ENCODE measurements around the gene PTPRO.

PTPRO gene

DNA sequence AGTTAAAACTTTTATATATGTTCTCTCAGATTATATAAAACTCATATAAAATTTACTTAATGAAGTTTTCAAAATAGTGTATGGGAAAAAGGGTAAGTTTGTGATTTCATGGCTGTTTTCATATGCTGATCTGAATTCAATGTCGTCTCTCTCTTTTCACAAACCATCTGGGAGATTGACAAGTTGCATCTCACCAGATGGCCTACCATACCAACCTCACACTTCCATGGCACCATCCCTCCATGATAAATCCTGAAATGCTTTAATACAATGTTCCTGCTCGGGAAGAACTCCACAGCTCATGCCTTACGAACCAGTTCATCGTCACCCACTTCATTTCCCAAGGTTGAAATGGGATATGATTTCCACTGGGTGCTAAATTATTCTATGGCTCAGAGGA lies 22.3 kb downstream of the PTPRO start:
- no peak overlapping the region for H3K4me3 ChIP-seq (ENCODE audit: low read depth, low read length)
- TF ChIP-seq, protein P1, sequence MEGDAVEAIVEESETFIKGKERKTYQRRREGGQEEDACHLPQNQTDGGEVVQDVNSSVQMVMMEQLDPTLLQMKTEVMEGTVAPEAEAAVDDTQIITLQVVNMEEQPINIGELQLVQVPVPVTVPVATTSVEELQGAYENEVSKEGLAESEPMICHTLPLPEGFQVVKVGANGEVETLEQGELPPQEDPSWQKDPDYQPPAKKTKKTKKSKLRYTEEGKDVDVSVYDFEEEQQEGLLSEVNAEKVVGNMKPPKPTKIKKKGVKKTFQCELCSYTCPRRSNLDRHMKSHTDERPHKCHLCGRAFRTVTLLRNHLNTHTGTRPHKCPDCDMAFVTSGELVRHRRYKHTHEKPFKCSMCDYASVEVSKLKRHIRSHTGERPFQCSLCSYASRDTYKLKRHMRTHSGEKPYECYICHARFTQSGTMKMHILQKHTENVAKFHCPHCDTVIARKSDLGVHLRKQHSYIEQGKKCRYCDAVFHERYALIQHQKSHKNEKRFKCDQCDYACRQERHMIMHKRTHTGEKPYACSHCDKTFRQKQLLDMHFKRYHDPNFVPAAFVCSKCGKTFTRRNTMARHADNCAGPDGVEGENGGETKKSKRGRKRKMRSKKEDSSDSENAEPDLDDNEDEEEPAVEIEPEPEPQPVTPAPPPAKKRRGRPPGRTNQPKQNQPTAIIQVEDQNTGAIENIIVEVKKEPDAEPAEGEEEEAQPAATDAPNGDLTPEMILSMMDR (IDR thresholded peaks at IDR 0.05; ENCODE audit: low read depth, low read length), result no peak

DNA sequence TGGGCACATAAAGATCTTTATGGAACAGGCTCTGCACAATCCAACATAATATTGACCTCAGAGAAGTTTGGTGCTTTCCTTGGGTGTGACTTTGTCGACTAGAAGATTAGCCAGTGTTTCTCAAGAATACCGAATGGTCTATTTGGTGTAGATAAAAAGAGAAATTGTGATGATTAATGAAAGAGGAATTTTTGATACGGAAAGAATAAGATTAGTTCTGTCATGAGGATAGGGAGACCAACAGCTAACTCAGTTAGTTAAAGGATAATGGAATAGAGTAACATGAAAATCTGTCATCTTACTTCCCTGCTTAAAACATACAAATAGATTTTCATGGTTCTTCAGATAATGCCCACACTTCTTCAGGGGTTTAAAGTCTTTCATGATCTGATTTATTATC lies 24.2 kb downstream of the PTPRO start:
- H3K4me3 ChIP-seq (ENCODE audit: low read depth, low read length), result no peak overlapping the region
- TF ChIP-seq, protein P1 (IDR thresholded peaks at IDR 0.05; ENCODE audit: low read depth, low read length), result no peak

DNA sequence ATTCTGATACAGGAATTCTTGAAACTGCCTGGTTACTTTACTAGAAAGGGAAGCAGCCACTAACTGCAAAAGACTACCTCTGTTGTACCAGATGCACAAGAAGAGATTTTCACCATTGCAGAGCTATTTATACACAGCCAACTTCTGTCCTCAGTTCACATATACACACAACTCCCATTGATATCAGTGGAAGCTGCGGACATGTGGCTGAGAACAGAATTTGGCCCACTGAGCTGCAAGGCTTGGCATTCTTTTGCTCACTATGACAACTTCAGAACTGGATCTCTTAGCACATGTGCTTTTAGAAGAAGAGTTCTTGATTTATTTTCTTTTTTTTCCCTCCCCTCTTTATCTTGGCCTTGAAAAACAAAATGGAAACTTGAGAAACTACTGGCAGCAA lies 28.3 kb downstream of the PTPRO start:
- H3K4me3 ChIP-seq (ENCODE audit: low read depth, low read length), result no peak overlapping the region
- TF ChIP-seq, protein P1 (IDR thresholded peaks at IDR 0.05; ENCODE audit: low read depth, low read length), result no peak

DNA sequence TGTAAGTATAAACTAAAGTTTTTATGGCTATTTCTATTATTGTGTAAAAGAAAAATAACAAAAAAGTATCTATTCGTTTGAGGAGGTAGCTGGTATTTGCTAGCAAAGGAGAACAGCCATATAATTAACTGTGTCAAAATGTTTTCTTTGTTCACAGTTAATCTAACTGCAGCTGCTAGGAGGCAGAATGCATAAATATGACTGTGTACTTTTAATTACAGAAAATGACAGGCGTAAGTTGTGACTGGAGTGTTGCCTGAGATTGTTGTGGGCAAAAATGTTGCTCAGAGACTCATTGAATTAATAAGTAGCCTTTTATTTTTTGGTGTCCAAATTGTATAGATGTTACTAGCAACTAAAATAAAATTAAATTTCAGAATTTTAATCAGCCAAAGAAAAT lies 33.5 kb downstream of the PTPRO start:
- H3K4me3 ChIP-seq (ENCODE audit: low read depth, low read length), result no peak overlapping the region
- TF ChIP-seq, protein P1 (IDR thresholded peaks at IDR 0.05; ENCODE audit: low read depth, low read length), result no peak

DNA sequence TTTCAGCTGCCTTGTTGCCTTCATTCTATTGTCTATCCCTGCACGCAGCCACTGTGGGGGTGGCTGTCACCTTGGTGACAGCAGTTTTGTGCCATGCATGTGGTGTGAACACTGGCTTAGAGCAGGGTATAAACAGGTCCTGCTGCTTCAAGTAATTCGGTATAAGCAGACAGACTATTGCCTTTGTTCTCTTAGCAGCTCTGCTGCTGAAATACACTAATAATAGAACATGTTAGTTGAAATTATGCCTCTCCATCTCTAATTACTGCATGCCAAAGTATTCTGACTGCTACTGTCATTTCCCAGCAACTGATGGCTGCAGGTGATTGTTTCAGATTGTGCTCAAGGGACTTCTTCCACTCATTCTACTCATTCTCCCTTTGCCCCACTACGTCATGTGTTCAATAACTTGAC lies 34.6 kb downstream of the PTPRO start:
- H3K4me3 ChIP-seq (ENCODE audit: low read depth, low read length), result no peak overlapping the region
- TF ChIP-seq, protein P1 (IDR thresholded peaks at IDR 0.05; ENCODE audit: low read depth, low read length), result no peak

DNA sequence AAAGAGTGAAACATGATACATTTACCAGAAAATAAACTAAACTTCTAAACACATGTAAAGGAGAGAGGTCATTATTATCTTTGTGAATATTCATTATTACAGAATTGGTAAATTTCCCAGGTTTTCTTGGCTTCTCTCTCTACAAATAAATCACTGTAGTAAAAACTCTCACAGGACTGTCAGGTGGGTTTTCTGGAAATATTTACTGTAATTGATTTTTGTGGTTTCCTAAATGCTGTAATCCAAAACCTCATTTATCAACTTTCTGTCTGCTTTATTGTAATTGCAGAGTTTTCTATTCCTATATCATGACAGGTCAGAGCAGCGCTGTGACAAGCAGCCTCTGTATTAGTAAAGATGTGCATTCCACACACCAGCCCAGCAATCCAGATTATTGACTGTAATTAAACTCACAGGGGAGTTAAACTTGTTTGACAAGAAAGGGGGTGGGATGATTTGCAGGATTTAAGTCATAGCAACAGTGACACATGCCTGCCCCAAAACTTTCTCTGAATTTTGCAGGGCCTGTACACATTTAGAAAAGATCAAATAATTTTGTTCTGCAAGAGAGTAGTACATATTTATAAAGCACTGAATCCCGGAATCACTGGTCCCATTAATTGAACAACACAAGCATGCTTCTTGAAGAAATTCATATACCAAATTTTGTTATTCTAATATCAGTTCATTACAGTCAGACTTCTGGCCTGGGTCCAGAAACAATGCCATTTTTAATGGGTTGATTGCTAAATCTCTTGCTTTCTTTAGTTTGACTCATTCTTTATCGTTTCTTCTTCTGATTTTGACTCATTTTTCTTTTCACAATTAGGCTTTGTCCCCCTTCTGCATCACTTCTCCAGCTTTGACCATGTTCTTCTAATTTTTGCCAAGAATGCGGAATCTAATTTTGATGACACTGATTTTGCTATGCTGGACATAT lies 42.2 kb downstream of the PTPRO start:
- TF ChIP-seq, protein P1 (IDR thresholded peaks at IDR 0.05; ENCODE audit: low read depth, low read length), result no peak
- no peak overlapping the region for H3K4me3 ChIP-seq (ENCODE audit: low read depth, low read length)

DNA sequence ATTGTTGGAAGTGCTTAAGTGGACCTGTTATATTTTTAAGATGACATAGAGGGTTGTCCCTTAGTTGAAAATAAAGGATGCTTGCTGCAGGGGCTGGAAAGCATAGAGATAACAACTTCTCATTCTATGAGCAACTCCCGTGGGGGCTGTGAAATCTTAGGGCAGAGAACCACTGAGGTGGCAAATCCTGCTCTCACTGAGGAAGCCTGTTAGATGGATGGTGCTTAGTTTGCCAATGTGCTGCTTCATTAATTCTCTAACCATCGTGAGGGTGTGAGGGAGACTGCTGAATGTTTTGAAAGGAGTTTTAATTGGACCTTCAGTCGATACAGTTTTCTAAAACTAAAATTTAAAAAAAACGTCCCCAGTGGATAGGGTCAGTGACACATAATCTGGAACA lies 46.5 kb downstream of the PTPRO start:
- no peak overlapping the region for H3K4me3 ChIP-seq (ENCODE audit: low read depth, low read length)
- TF ChIP-seq, protein P1 (IDR thresholded peaks at IDR 0.05; ENCODE audit: low read depth, low read length), result no peak

All from WI38 (cell line).